ENCODE results near the gene OR6Y1. TPM values are rescaled to one million over a fixed set of nuclear protein-coding genes. Genes with fewer than 3 reads are reported as not detected.

The OR6Y1 gene, protein sequence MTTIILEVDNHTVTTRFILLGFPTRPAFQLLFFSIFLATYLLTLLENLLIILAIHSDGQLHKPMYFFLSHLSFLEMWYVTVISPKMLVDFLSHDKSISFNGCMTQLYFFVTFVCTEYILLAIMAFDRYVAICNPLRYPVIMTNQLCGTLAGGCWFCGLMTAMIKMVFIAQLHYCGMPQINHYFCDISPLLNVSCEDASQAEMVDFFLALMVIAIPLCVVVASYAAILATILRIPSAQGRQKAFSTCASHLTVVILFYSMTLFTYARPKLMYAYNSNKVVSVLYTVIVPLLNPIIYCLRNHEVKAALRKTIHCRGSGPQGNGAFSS
- total RNA-seq = not detected
- long read RNA-seq = 0 reads

DNA sequence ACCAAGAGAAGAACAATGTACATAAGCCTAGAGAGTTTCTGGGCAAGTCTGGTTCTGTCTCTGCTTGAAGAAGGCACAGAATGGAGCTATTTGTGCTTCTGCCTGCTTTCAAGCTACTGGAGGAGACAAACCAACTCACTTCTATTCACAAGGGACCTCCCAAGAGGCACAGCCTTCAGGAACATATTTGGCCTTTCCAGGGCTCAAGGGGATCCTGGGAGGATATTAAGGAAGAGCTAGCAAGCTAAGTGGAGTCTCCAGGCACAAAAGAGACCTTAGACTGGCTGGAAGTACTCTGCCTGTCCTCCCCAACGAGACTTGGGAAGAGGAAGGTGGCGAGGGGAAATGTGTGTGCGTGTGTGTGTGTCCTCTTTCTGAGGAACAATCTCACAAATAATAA lies at the start of gene OR6Y1:
Gene OR6Y1 (minus strand): TSS at position 54 of the 400 bp plus-strand sequence. CDS start 6,300 bp downstream, outside the sequence.
- DNase-seq = no peak
- Histone ChIP-seq H3K4me3 (no peak within 1 kb of the TSS), H3K27ac (no peak within 1 kb of the TSS), H3K36me3 (no peaks in the 10 kb centered on the region), H3K9me3 (no peaks in the 10 kb centered on the region), H3K27me3 (peaks cover 5% of the 10 kb centered on the region), H3K4me1 (no peaks in the 10 kb centered on the region)
- ATAC-seq = no peak
- intact Hi-C loops (cut with DNase I) = no loop called here
- TF ChIP-seq, protein P1, sequence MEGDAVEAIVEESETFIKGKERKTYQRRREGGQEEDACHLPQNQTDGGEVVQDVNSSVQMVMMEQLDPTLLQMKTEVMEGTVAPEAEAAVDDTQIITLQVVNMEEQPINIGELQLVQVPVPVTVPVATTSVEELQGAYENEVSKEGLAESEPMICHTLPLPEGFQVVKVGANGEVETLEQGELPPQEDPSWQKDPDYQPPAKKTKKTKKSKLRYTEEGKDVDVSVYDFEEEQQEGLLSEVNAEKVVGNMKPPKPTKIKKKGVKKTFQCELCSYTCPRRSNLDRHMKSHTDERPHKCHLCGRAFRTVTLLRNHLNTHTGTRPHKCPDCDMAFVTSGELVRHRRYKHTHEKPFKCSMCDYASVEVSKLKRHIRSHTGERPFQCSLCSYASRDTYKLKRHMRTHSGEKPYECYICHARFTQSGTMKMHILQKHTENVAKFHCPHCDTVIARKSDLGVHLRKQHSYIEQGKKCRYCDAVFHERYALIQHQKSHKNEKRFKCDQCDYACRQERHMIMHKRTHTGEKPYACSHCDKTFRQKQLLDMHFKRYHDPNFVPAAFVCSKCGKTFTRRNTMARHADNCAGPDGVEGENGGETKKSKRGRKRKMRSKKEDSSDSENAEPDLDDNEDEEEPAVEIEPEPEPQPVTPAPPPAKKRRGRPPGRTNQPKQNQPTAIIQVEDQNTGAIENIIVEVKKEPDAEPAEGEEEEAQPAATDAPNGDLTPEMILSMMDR (IDR thresholded peaks at IDR 0.05) = no peak

DNA sequence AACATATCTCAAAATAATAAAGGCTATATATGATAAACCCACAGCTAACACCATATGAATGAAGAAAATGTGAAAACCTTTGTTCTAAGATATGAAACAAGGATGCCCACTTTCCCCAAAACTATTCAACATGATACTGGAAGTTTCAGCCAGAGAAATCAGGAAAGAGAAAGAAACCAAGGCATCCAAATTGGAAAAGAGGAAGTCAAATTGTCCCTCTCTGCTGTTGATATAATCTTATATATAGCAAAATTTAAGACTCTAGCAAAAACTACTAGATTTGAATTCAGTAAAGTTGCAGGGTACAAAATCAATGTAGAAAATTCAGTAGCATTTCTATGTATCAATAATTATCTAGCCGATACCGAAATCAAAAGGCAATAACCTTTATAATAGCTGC lies 46.5 kb upstream of the OR6Y1 start:
- Histone ChIP-seq H3K27ac (no peak overlapping the region), H3K36me3 (no peaks in the 10 kb centered on the region), H3K4me1 (no peaks in the 10 kb centered on the region), H3K9me3 (no peaks in the 10 kb centered on the region), H3K27me3 (no peaks in the 10 kb centered on the region), H3K4me3 (no peak overlapping the region)
- intact Hi-C loops (cut with DNase I) = no loop called here
- no peak for ATAC-seq
- no peak for DNase-seq
- TF ChIP-seq, protein P1 (IDR thresholded peaks at IDR 0.05) = no peak

DNA sequence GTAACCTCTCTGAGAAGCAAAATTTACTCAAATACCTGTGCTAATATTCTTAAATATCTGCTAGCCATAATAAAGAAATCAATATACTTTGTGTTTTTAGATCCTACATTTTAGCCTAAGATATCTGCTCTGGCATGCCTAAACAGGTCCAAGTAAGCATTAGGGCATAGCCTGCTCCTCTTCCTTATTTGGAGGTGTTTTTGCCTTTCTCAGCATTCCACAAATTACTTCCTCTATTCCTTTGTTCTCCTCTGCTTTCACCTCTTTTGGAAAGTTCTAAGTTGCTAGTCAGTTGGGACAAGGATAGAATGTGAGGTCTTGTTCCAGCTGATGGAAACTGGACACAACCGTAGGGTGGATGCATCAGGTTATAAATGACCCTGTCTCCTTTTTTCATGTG lies 32.7 kb upstream of the OR6Y1 start:
- Histone ChIP-seq H3K4me3 (no peak overlapping the region), H3K27me3 (no peaks in the 10 kb centered on the region), H3K4me1 (no peaks in the 10 kb centered on the region), H3K9me3 (no peaks in the 10 kb centered on the region), H3K27ac (no peak overlapping the region), H3K36me3 (no peaks in the 10 kb centered on the region)
- intact Hi-C loops (cut with DNase I) = no loop called here
- DNase-seq (no peak), ATAC-seq (no peak)
- TF ChIP-seq, protein P1 (IDR thresholded peaks at IDR 0.05) = no peak

DNA sequence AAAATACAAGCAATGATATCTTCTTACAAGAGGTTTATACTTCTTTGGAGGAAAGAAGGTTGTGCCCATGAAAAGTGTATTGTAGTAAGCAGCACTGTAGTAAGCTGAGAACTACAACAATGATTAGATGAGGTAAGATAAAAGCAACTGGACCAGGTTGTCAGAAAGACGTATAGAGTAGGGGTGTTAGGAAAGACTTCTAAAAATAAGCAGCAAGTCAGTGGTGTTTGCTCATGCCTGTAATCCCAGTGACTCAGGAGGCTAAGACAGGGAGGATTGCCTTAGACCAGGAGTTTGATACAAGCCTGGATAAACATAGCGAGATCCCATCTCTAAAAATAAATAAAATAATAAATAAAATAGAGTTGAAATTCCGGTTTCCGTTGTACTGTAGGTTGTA lies 29.8 kb upstream of the OR6Y1 start:
- intact Hi-C loops (cut with DNase I) = no loop called here
- no peaks in the 10 kb centered on the region for H3K27me3 ChIP-seq
- no peak for DNase-seq
- no peaks in the 10 kb centered on the region for H3K9me3 ChIP-seq
- no peaks in the 10 kb centered on the region for H3K36me3 ChIP-seq
- TF ChIP-seq, protein P1 (IDR thresholded peaks at IDR 0.05) = no peak
- H3K4me3 ChIP-seq = no peak overlapping the region
- H3K4me1 ChIP-seq = no peaks in the 10 kb centered on the region
- no peak overlapping the region for H3K27ac ChIP-seq
- no peak for ATAC-seq

DNA sequence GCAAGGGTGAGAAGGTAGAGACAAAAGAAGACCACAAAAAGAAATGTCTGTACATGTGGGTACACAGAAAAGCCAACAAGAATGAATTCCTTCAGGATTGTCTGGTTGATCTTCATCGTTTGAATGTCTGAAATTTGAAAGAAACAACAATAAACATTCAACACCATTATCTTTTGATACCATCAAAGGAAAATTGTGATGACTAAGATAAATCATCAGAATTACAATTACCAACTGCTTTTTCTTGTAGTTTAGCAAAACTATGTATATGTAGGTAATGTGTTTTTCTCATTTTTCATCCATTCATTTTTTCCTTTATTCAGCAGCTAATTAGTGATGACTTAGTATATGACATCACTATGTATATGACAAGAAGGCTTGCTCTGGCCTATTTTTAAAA lies 25.5 kb upstream of the OR6Y1 start, which contains the start of gene OR10X1:
Gene OR10X1 (minus strand): TSS at position 167 of the 400 bp plus-strand sequence. CDS start 0 bp downstream, at position 167.
- no peaks in the 10 kb centered on the region for H3K9me3 ChIP-seq
- H3K27ac ChIP-seq = no peak within 1 kb of the TSS
- ATAC-seq = no peak
- no peak within 1 kb of the TSS for H3K4me3 ChIP-seq
- no peaks in the 10 kb centered on the region for H3K36me3 ChIP-seq
- intact Hi-C loops (cut with DNase I) = no loop called here
- DNase-seq = no peak
- TF ChIP-seq, protein P1 (IDR thresholded peaks at IDR 0.05) = no peak
- H3K27me3 ChIP-seq = no peaks in the 10 kb centered on the region
- H3K4me1 ChIP-seq = no peaks in the 10 kb centered on the region
